ENCODE results near the gene RNASEH2C.
A peak's percentile ranks its signal among the peaks of the same experiment; 100 is the strongest.
"Not testable (repeated sequence)": the region's sequence is repeated elsewhere in the genome, so short reads cannot be mapped to it uniquely, and the experiment has no call there.

The RNASEH2C gene

GRCh38 chr11:65720211-65720934 is at the start of gene RNASEH2C:
Gene RNASEH2C (minus strand): TSS chr11:65720798. CDS start chr11:65720758, 40 bp downstream.
- DNase-seq: peak; percentile 22

- DNase-seq: not testable (repeated sequence)
These were observed 47.2 kb upstream of the RNASEH2C start for GRCh38 chr11:65767806-65768205.

DNA sequence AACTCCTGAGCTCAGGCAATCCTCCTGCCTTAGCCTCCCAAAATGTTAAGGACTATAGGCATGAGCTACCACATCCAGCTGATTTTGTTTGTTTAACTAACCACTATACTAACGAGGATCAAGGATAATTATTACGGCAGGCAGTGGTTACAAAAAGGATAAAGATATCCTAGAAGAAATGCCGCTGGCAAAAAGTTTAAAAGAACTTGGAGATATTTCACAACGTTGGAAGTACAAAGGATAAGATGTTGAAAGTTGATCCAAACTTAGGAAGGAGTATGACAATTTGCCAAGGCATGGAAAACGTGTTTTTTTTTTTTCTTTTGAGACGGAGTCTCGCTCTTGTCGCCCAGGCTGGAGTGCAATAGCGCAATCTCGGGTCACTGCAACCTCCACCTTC is 46.8 kb upstream of the RNASEH2C start:
- no peak for DNase-seq

GRCh38 chr11:65766535-65766934 is 45.9 kb upstream of the RNASEH2C start:
- DNase-seq: no peak

GRCh38 chr11:65764434-65764833 is 43.8 kb upstream of the RNASEH2C start:
- no peak for DNase-seq

DNA sequence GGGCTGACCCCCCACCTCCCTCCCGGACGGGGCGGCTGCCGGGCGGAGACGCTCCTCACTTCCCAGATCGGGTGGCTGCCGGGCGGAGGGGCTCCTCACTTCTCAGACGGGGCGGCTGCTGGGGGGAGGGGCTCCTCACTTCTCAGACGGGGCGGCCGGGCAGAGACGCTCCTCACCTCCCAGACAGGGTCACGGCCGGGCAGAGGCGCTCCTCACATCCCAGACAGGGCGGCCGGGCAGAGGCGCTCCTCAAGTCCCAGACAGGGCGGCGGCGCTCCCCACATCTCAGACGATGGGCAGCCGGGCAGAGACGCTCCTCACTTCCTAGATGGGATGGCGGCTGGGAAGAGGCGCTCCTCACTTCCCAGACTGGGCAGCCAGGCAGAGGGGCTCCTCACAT is 42.2 kb upstream of the RNASEH2C start:
- not testable (repeated sequence) for DNase-seq

DNA sequence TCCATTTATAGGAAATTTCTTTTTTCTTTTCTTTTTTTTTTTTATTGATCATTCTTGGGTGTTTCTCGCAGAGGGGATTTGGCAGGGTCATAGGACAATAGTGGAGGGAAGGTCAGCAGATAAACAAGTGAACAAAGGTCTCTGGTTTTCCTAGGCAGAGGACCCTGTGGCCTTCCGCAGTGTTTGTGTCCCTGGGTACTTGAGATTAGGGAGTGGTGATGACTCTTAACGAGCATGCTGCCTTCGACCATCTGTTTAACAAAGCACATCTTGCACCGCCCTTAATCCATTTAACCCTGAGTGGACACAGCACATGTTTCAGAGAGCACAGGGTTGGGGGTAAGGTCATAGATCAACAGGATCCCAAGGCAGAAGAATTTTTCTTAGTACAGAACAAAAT is 41.6 kb upstream of the RNASEH2C start:
- not testable (repeated sequence) for DNase-seq

GRCh38 chr11:65745049-65745448 is 24.5 kb upstream of the RNASEH2C start:
- DNase-seq: no peak

GRCh38 chr11:65744699-65745042 is 24.1 kb upstream of the RNASEH2C start:
- no peak for DNase-seq

- no peak for DNase-seq
These were observed 23.6 kb upstream of the RNASEH2C start for GRCh38 chr11:65744026-65744698.

DNA sequence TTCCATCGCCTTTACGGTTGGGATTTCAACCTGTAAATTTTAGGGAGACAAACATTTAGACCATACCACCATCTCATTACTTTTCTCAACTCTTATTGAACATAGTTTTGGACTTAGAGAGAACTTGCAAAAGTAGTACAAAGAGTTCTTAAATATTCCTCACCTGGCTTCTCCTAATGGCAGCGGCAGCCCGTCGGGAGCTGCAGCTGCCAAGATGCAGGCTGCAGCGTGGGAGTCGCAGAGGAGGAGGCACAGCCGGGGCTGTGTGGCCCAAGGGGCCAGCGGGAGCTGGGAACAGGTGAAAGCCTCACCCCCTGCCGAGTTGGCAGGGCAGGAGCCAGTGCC is 23.1 kb upstream of the RNASEH2C start:
- no peak for DNase-seq

DNA sequence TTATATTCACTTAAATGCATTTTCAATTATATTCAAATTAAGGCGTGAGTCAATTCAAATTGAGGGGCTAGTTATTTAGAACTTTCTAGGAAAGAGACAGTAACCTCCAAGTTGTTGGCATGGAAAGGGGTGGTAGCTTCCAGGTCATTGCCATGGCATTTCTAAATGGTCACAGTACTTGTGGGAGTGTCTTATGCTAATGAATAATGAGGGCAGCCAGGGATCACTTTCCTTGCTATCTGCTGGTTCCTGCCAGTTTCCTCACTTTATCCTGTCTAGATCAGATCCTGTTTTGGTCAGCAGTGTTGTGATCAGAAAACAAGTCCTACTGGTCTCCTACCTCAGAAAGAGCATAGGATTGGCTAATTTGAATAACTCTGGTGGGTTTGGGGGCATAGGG is 21.8 kb upstream of the RNASEH2C start:
- DNase-seq: no peak

GRCh38 chr11:65741185-65741584 is 20.6 kb upstream of the RNASEH2C start:
- DNase-seq: no peak

- no peak for DNase-seq
These were observed 18.4 kb upstream of the RNASEH2C start for GRCh38 chr11:65739022-65739421.

- DNase-seq: no peak
These were observed 16.2 kb upstream of the RNASEH2C start for GRCh38 chr11:65736810-65737209.

GRCh38 chr11:65735111-65735510 is 14.5 kb upstream of the RNASEH2C start:
- DNase-seq: not testable (repeated sequence)

DNA sequence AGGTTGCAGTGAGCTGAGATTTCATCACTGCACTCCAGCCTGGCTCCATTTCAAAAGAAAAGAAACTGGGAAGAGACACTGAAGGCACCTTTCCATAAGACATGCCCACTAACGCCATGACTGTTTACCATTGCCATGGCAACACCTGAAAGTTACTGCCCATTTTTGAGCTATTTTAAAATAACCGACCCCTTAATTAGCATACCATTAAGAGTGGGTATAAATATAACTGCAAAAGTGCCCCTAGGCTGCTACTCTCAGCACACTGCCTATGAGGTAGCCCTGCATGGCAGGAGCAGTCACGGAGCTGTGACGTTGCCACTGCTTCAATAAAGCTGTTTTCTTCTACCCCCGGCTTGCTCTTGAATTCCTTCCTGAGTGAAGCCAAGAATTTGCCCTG is 9.9 kb upstream of the RNASEH2C start:
- DNase-seq: no peak

DNA sequence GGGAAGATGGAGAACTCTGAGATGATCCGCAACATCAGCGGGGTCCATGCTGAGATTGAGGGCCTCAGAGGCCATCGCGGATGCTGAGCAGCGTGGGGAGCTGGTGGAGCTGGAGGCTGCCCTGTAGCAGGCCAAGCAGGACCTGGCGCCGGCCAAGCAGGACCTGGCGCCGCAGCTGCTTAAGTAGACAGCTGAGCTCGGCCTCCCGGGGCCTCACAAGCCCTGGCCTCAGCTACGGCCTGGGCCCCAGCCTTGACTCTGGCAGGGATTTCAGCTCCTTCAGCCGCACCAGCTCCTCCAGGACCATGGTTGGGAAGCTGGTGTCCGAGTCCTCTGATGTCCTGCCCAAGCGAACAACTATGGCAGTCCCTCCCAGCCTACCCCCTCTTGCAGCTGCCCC is 7.3 kb upstream of the RNASEH2C start:
- no peak for DNase-seq

DNA sequence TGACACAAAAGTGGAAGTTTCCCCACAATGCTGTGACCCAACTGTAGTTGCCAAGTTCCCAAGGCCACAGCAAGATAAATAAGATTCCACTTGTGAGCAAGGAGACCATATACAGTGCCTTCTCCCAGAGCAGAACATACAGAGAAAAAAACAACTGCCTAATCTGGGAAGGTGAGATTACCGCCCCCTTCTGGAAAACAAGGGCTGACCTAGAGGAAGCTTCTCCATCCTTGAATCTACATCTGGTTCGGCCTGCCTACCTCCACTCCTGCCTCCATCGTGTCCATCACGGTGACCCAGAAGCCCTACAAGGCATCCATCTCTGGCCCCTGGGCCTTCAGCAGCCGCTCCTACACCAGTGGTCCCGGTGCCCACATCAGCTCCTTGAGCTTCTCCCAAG is 6.1 kb upstream of the RNASEH2C start:
- DNase-seq: no peak

GRCh38 chr11:65722261-65722660 is 1.7 kb upstream of the RNASEH2C start:
- DNase-seq: no peak

DNA sequence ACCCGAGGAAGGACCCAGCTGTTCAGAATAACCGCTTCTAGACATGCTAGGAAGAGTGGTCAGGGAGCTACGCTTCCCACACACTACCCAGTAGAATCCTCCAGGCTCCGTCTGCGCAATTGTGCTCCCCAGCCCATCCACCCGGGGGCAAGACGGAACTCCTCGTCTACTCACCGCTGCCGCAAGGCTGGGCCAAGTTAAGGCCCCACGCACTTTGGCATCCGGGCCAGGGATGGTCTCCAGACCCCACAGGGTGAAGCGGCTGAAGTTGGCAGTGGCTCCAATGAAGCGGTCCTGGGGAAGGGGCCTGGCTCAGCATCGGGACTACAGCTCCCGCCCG is 757 bp downstream of the RNASEH2C start:
- no peak for DNase-seq

DNA sequence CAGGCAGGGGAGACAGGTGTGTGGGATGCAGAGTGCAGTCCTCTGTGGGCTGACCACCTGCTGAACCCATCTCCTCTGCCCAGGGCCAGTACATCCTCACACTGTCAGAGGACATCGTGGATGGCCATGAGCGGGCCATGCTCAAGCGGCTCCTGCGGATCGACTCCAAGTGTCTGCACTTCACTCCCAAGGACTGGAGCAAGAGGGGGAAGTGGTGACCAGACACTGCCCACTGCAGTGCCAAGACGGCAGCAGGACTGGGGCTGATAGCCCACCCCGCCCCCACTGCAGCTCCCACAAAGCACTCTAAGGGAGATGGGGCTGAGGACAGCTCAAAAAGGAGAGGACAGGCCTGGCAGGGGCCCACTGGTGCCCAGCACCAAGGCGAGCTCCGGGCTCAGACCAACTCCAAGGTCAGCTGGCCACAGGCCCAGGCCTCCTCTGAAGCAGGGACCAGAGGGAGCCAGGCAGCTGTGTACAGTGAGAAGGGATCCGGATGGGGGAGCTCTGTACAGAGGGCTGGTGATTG is 1.6 kb downstream of the RNASEH2C start:
- DNase-seq: no peak

DNA sequence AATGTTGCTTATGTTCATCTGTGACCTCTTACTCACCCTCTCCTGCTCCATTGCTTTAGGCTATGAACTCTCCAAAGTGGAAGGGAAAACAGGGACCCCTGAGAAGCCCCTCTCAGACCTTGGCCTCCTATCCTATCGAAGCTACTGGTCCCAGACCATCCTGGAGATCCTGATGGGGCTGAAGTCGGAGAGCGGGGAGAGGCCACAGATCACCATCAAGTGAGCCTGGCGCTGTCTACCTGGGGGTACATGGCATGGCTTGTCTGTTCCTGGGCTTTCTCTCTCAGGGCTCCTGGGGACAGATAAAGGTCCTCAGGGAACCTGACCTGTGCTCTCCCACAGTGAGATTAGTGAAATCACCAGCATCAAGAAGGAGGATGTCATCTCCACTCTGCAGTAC is 2.1 kb downstream of the RNASEH2C start:
- DNase-seq: no peak

GRCh38 chr11:65717906-65718305 is 2.7 kb downstream of the RNASEH2C start:
- no peak for DNase-seq
